Right atrium auricular region (tissue), 2 donors: Measurements from ENCODE around the gene CELSR1. TPM values are rescaled to one million over a fixed set of nuclear protein-coding genes. Genes with fewer than 3 reads are reported as not detected.

Source experiments
- DNase-seq: peaks from one replicate; pipeline ENCODE4 v3.0.0-alpha.2; 2019; ENCODE audit warnings: low spot score
- H3K27ac ChIP-seq, 2 donors: fragments of 200-600 bp; sonication (generic); 1 replicate in 1 of 2; 2 replicates in 1 of 2; pipeline ENCODE4 v1.5.1; 2016 to 2019
- H3K27me3 ChIP-seq, 2 donors: fragments of 200-600 bp; sonication (generic); one replicate each; pipeline versions ENCODE4 v1.5.1 to v1.6.0; 2017 to 2019
- H3K36me3 ChIP-seq: fragments of 200-600 bp; sonication (generic); one replicate; pipeline ENCODE4 v1.5.1; 2016
- H3K4me1 ChIP-seq, 2 donors: fragments of 200-600 bp; sonication (generic); one replicate each; pipeline versions ENCODE4 v1.5.1 to v1.6.0; 2017 to 2019
- H3K4me3 ChIP-seq, 2 donors: fragments of 200-600 bp; sonication (generic); 1 replicate in 1 of 2; 2 replicates in 1 of 2; pipeline ENCODE4 v1.5.1; 2017 to 2019; ENCODE audit warnings: mild to moderate bottlenecking in 1 of 2, moderate library complexity in 1 of 2
- H3K9me3 ChIP-seq, 2 donors: fragments of 200-600 bp; sonication (generic); one replicate each; pipeline ENCODE4 v1.5.1; 2019
- total RNA-seq, 2 donors: library from RNA; depleted of rRNA; stranded (reverse); fragments of >200 nt; gene quantifications; one replicate each; pipeline ENCODE4 v1.1.0, GENCODE V29; 2016
- TF ChIP-seq, protein P1 (sequence below), 2 donors: fragments of 200-600 bp; sonication (generic); IDR thresholded peaks; one replicate each; pipeline ENCODE4 v1.5.1; 2019; ENCODE audit warnings: antibody characterized with exemption in 2 of 2

CELSR1 gene
- total RNA-seq, 2 donors from 2014 or later = 7.1 to 9.6 TPM

DNA sequence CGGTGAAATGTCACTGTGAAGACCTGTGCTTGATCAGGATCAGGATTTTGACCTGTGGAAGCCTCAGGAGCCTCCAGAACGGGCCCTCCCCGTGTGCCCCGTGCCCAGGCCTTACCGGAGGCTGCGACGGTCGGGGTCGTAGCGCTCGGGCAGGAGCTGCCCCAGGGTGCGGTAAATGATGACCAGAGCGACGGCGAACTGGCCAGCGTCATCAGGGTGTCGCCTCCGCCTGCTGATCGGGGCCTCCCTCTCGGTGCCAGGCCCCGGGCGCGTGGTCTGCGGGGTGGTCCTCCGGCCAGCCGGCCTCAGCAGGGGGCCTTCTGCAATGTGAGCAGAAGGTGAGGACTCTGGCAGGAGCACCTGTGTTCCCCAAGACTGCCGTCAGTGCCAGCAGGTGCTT lies 155.7 kb downstream of the CELSR1 start:
- no peak overlapping the region for H3K27ac ChIP-seq
- H3K4me3 ChIP-seq = no peak overlapping the region
- no peaks in the 10 kb centered on the region for H3K36me3 ChIP-seq
- TF ChIP-seq, protein P1, sequence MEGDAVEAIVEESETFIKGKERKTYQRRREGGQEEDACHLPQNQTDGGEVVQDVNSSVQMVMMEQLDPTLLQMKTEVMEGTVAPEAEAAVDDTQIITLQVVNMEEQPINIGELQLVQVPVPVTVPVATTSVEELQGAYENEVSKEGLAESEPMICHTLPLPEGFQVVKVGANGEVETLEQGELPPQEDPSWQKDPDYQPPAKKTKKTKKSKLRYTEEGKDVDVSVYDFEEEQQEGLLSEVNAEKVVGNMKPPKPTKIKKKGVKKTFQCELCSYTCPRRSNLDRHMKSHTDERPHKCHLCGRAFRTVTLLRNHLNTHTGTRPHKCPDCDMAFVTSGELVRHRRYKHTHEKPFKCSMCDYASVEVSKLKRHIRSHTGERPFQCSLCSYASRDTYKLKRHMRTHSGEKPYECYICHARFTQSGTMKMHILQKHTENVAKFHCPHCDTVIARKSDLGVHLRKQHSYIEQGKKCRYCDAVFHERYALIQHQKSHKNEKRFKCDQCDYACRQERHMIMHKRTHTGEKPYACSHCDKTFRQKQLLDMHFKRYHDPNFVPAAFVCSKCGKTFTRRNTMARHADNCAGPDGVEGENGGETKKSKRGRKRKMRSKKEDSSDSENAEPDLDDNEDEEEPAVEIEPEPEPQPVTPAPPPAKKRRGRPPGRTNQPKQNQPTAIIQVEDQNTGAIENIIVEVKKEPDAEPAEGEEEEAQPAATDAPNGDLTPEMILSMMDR (IDR thresholded peaks at IDR 0.05) = no peak
- peaks cover 0 to 7% of the 10 kb centered on the region in 2 donors for H3K4me1 ChIP-seq
- H3K9me3 ChIP-seq = no peaks in the 10 kb centered on the region
- H3K27me3 ChIP-seq = no peaks in the 10 kb centered on the region
- no peak for DNase-seq

DNA sequence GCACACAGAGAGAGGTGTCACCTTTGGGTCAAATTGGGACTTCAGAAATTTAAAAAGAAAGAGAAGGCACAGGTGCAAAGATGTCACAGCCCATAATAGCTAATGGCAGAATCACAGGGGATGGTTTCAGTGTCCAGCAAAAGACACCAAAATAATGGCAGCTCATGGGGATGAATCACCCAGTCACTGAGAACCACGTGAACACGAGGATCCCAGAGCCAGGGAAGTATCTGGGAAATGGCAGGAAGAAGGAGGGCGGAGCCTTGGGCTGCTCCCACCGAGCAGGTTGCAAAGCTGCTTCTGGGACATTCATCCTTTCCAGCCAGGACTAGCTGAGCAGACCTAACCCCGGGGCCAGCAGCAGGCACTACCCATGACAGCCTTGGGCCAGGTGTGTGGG lies 156.3 kb downstream of the CELSR1 start:
- Histone ChIP-seq H3K4me3 (no peak overlapping the region), H3K27me3 (no peaks in the 10 kb centered on the region), H3K27ac (no peak overlapping the region), H3K4me1 (peaks cover 0 to 7% of the 10 kb centered on the region in 2 donors), H3K9me3 (peaks cover 0 to 3% of the 10 kb centered on the region in 2 donors), H3K36me3 (no peaks in the 10 kb centered on the region)
- no peak for DNase-seq
- TF ChIP-seq, protein P1 (IDR thresholded peaks at IDR 0.05) = no peak

DNA sequence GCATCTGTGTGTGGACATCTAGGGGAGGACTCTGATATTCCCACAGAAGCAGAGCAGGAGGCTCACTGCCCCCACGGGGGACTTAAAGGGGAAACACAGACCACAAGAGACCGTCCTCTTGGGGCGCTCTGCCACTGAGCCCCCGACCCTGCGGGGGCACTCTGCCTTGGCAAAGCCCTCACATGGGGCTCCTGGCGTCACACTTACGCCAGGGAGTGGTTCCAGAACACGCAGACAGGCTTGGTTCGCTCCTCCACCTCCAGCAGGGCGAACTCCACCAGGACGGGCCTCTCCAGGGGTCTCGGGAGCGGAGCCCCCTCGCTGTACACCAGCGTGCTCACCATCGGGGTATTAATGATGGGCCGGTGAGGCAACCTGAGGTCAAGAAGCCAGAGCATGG lies 156.8 kb downstream of the CELSR1 start:
- no peak for DNase-seq
- no peak overlapping the region for H3K27ac ChIP-seq
- peaks cover 0 to 7% of the 10 kb centered on the region in 2 donors for H3K4me1 ChIP-seq
- no peak overlapping the region for H3K4me3 ChIP-seq
- TF ChIP-seq, protein P1 (IDR thresholded peaks at IDR 0.05) = no peak
- H3K36me3 ChIP-seq = no peaks in the 10 kb centered on the region
- peaks cover 0 to 9% of the 10 kb centered on the region in 2 donors for H3K9me3 ChIP-seq
- no peaks in the 10 kb centered on the region for H3K27me3 ChIP-seq

DNA sequence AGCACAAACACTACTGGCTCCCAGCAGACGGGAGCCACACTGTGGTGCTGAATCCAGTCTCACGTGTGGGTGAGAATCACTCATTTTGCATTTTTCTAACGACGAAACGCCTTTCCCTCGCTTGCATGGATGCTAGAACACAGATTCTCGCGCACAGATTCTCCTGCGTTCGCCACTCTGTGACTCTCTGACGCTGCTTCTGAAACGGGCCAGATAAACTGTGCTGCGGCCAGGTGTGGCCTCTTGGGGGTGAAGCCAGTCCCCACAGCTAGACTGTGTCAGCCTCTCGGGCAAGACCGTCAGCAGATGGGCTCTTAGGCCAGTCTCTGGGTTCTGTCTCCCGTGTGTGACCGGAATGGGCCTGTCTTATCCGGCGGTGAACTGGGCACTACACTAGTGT lies 157.4 kb downstream of the CELSR1 start:
- no peaks in the 10 kb centered on the region for H3K36me3 ChIP-seq
- H3K4me1 ChIP-seq = peaks cover 0 to 7% of the 10 kb centered on the region in 2 donors
- DNase-seq = no peak
- TF ChIP-seq, protein P1 (IDR thresholded peaks at IDR 0.05) = no peak
- no peaks in the 10 kb centered on the region for H3K27me3 ChIP-seq
- H3K9me3 ChIP-seq = peaks cover 0 to 9% of the 10 kb centered on the region in 2 donors
- H3K27ac ChIP-seq = no peak overlapping the region
- H3K4me3 ChIP-seq = no peak overlapping the region

DNA sequence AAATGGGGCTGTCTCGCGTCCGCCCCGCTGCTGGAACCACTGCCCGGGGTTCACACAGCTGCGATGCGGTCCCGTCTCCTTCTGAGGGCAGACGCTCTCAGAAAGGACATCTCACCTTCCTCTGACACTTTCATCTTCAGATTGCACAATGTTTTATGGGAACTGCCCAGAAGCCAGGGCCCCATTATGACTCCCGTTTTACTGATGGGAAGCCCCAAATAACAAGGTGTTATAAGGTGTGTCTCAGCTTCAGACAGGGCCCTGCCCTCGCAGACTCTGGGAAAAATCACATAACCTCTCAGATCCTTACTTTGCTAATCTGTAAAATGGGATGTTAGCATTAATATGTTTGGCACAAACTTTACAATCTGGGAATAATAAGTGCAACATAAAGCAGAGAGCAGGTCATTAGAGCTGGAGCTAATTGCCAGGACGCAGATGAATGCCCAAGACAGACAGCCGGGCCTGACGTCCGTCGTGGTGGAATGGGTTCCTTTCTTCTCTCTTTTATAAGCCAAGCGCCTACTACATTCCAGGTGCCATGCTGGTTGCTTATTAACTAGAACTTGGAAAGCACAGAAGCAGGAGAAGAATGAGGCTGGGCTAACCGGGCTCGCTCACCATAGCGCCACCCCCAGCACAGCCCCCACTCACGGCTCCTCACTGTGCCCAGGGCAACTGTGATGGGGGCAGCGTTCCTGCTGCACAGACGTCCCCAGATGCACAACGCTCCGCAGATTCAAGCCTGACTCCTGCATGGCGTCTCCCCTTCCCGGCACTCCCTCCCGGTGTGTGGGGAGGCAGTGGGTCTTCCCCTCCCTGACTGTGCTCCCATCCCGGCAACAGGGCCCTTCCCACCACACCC lies 158.1 kb downstream of the CELSR1 start:
- no peaks in the 10 kb centered on the region for H3K36me3 ChIP-seq
- H3K27ac ChIP-seq = no peak overlapping the region
- H3K9me3 ChIP-seq = peaks cover 0 to 9% of the 10 kb centered on the region in 2 donors
- DNase-seq = no peak
- H3K4me1 ChIP-seq = peaks cover 0 to 7% of the 10 kb centered on the region in 2 donors
- TF ChIP-seq, protein P1 (IDR thresholded peaks at IDR 0.05) = no peak
- H3K27me3 ChIP-seq = no peaks in the 10 kb centered on the region
- H3K4me3 ChIP-seq = no peak overlapping the region
